SKM-1 treated with dmso at 0.1 percent for 144 hours (cell line): ENCODE measurements around the gene STAM.
"Not testable (repeated sequence)": the region's sequence is repeated elsewhere in the genome, so short reads cannot be mapped to it uniquely, and the experiment has no call there.

Source experiments
- DNase-seq: peaks from one replicate; lab custom pipeline; 2025; ENCODE audit not compliant: unreplicated experiment; lab: John Stamatoyannopoulos, UW

Gene STAM

DNA sequence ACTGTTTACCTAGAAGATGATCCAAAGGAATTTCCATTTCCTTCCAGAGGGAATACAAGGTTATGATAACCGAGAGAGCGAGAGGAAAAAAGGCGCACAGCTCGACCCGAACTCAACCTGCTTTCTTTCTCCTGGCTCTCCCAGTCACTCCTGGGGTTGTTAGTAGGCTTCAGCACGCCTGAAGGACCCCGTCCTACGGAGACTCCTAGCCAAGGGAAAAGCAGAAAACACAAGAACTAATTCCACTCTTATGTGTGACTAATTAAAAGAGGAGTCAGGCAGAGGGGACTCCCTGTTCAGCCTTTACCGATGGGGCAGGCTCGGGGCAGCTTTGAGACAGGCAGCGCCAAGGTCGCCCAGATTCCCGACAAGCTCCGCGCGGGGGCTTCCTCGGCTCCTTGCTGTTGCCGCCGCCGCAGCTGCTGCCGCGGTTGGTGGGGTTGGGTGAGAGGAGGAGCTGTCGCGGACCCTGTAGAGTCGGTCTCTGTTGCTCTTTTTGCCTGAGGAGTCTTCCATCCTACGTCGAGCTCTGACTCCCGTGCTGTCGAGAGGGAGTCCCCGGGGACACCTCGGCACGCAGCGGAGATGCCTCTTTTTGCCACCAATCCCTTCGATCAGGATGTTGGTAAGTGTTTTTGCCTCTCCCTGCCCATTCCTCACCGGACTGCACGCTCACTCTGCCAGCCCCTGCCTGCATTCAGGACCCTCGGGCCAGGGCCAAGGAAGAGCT is at the start of gene STAM:
TSS of gene STAM (plus strand) at position 397 of the 730 bp plus-strand sequence. CDS start at position 586, 189 bp downstream.
- DNase-seq, result peak; percentile 61

- no peak for DNase-seq
Measured at GRCh38 chr10:17597386-17597785, 46.6 kb upstream of the STAM start.

- DNase-seq, result no peak
Measured at GRCh38 chr10:17599089-17599488, 44.9 kb upstream of the STAM start.

DNA sequence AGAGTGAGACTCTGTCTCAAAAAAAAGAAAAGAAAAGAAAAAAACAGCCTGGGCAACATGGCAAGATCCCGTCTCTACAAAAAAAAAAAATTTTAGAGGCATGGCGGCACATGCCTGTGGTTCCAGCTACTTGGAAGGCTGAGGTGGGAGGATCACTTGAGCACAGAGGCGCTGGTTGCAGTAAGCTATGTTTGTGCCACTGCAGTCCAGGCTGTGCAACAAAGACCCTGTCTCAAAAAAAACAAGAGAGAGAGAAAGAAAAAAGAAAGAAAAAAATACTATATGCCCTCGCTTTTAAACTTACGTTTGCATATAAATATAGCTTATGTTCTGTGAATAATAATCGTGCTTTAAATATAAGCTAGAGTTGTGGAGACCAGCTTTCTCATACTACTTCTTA is 38.0 kb upstream of the STAM start:
- DNase-seq, result no peak

GRCh38 chr10:17606547-17607040 is 37.4 kb upstream of the STAM start:
- DNase-seq, result no peak

DNA sequence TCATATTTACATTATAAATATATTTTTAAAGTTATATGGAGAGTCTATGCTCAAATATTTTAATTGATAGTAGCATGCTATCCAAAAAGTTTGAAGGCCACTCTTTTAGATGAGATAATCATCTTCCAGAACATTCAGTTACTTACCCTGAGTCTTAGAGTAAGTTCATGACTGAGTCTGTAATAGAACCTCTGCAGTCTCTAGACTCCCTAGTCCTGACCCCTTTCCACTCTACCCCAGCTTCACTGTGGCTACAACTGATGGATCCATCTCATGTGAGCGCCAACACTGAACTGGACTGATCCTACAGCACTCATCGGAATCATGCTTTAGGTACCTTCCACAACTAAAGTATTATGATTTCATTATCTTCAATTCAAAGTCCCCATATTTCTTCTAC is 36.9 kb upstream of the STAM start:
- DNase-seq, result no peak

- DNase-seq, result peak; percentile 28
Measured at GRCh38 chr10:17607603-17608332, 36.2 kb upstream of the STAM start.

DNA sequence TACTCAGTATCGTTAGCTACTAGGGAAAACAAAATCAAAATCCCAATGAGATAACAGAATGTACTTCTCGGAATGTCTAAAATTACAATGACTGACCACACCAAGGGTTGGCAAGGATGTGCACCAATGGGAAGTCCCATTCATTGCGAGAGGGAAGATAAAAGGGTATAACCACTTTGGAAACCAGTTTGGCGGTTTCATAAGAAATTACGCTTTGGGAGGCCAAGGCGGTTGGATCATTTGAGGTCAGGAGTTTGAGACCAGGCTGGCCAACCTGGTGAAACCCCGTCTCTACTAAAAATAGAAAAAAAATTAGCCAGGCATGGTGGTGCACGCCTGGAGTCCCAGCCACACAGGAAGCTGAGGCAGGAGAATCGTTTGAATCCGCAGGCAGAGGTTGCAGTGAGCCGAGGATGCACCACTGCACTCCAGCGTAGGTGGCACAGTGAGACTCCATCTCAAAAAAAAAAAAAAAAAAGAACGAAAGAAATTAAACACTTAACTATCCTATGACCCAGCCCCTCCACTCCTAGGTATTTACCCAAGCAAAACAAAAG is 34.4 kb upstream of the STAM start:
- no peak for DNase-seq

- DNase-seq, result no peak
Measured at GRCh38 chr10:17616403-17617030, 27.4 kb upstream of the STAM start.

GRCh38 chr10:17617031-17617911 is 26.7 kb upstream of the STAM start, which contains the start of gene HACD1:
HACD1 (minus strand) TSS chr10:17617374; CDS start chr10:17617339, 35 bp downstream.
- DNase-seq, result peak; percentile 11

GRCh38 chr10:17622061-17622460 is 21.9 kb upstream of the STAM start:
- DNase-seq, result no peak

DNA sequence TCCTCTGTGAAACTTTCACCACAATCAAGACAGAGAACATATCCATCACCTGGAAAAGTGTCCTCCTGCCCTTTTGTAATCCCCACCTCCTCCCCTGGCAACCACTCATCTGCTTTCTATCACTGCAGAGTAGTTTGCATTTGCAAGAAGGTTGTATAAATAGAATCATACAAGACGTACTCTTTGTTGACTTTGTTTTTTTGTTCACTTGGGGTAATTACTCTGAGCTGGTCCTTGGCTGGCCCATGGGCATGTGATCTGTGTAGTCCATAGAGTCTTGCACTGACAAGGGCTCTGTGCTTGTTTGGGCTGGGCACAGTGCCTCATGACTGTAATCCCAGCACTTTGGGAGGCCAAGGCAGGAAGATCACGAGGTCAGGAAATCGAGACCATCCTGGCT is 19.0 kb upstream of the STAM start:
- DNase-seq, result no peak

DNA sequence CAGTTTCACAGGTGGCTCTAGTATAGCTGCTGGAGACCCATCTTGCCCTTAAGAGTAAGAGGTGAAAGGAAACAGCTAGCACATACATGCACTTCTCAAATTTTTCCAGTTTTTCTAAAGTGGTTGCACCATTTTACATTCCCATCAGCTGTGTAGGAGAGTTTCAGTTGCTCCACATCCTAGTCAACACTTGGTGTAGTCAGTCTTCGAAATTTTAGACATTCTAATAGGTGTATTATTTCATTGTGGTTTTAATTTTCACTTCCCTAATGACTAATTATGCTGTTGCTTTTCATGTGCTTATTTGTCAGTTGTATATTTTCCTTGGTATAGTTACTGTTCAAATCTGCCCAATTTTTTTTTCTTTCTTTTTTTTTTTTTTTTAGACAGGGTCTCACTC is 17.3 kb upstream of the STAM start:
- no peak for DNase-seq

DNA sequence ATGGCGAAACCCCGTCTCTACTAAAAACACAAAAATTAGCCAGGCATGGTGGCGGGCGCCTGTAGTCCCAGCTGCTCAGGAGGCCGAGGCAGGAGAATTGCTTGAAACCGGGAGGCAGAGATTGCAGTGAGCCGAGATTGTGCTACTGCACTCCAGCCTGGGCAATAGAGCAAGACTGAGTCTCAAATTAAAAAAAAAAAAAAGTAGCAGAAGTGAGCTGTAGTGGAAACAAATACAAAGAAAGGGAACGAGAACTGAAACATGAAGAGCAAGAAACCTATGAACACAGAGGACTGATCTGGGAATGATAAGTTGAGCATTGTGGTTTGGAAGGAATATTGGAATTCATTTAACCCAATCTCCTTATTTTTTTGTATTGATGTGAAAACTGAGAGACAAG is 11.4 kb upstream of the STAM start:
- not testable (repeated sequence) for DNase-seq

DNA sequence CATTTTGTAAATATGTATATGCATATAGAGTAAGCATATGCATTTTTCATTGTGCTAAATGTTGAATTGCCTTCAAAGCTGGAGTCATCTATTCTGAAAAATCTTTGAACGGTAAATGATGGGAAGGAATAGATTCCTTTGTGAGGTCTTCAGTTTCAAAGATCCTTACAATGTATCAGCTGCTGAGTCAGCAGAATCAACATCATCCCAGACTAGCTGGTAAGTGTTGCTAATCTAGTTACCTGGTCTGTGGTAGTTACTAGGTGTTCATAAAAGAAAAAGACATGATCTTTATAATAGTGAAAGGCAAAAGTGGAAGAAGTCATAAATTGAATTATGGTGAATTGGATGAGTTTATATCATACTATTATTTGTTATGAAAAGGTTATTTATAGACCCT is 10.6 kb upstream of the STAM start:
- no peak for DNase-seq

DNA sequence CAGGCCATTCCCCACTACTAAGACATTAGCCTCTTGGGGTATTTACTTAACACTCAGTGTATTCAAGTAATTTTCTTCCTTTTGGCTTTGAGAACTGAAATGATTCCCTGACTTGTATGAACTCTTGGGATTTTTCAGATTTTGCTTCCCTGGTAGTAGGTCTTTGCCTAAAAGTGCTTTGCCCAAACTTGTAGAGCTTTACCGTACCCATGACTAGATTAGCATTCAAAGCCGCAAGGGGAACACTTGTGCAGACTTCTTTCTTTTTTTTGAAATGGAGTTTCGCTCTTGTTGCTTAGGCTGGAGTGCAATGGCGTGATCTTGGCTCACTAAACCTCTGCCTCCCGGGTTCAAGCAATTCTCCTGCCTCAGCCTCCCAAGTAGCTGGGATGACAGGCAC is 6.1 kb upstream of the STAM start:
- DNase-seq, result no peak

DNA sequence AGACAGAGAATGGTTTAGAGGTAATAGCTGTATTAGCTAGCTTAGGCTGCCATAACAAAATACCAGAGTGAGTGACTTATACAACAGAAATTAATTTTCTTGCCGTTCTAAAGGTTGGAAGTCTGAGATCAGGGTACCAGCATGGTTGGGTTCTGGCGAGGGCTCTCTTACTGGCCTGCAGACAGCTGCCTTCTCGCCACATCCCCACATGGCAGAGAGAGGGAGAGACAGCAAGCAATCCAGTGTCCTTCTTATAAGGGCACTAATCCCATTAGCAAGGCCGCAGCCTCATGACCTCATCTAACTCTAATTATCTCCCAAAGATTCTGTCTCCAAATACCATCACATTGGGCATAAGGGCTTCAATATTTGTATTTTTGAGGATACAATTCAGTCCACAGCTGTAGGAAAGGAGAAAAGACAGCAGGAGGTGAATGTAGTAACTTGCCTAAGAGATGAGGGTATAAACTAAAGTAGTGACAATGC is 3.6 kb upstream of the STAM start:
- DNase-seq, result no peak

DNA sequence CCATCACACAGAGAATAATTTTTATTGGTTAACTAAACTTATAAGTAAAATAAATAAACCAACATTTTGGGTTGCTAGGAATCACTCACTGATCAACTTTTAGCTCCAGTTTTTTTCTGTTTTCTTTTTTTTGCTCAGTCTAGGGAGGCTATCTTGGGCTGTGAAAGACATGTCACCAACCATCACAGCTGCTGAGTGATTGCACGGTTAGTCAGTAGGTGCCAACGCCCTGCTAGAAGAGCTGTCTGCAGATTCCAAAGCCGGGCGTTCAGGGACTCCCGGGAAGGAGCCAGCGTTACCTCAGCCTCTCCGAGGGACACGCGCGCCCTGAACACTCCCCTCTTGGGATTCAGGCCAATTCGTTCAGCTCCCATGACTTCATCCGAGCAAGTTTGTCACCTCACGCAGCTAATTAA is 604 bp upstream of the STAM start:
- no peak for DNase-seq

GRCh38 chr10:17644485-17644943 is 563 bp downstream of the STAM start:
- no peak for DNase-seq

- DNase-seq, result no peak
Measured at GRCh38 chr10:17645621-17646345, 1.8 kb downstream of the STAM start.
